GM10266 (cell line): Measurements from ENCODE around the gene BRSK2.

Experiments
- DNase-seq: peaks from one replicate; pipeline ENCODE4 v3.0.0; 2012; ENCODE audit errors: extremely low spot score
- CTCF ChIP-seq: IDR thresholded peaks from 2 replicates; pipeline ENCODE4 v1.5.1; 2012; ENCODE audit warnings: mild to moderate bottlenecking, low read depth; ENCODE audit not compliant: control insufficient read depth, insufficient read depth; ENCODE audit errors: missing control alignments

BRSK2 gene

GRCh38 chr11:1381793-1382425 lies 7.8 kb upstream of the BRSK2 start:
- no peak for DNase-seq
- TF ChIP-seq CTCF: no peak

- TF ChIP-seq CTCF: no peak
- DNase-seq: no peak
Measured at GRCh38 chr11:1382429-1382828, 7.3 kb upstream of the BRSK2 start.

- peak; percentile 92 for DNase-seq
- TF ChIP-seq CTCF: no peak
Measured at GRCh38 chr11:1382831-1383607, 6.7 kb upstream of the BRSK2 start.

GRCh38 chr11:1384199-1384970 lies 5.3 kb upstream of the BRSK2 start:
- DNase-seq: no peak
- TF ChIP-seq CTCF: no peak

- TF ChIP-seq CTCF: no peak
- DNase-seq: no peak
Measured at GRCh38 chr11:1387521-1387920, 2.2 kb upstream of the BRSK2 start.

GRCh38 chr11:1387961-1388762 lies 1.6 kb upstream of the BRSK2 start:
- no peak for DNase-seq
- TF ChIP-seq CTCF: peak; percentile 18
